ENCODE measurements around the gene FAM114A2.

Gene FAM114A2

GRCh38 chr5:153981905-153982605, 56.7 kb downstream of the FAM114A2 start:
- DNase-seq = no peak

- DNase-seq = no peak
Observed at GRCh38 chr5:153979028-153979783, 59.5 kb downstream of the FAM114A2 start.

- no peak for DNase-seq
Observed at GRCh38 chr5:153974813-153975163, 63.9 kb downstream of the FAM114A2 start.

- DNase-seq = no peak
Observed at GRCh38 chr5:153974131-153974812, 64.4 kb downstream of the FAM114A2 start.

GRCh38 chr5:153972240-153972639, 66.5 kb downstream of the FAM114A2 start:
- no peak for DNase-seq

GRCh38 chr5:153970496-153970895, 68.2 kb downstream of the FAM114A2 start:
- no peak for DNase-seq

- no peak for DNase-seq
Observed at GRCh38 chr5:153969563-153969895, 69.2 kb downstream of the FAM114A2 start.

GRCh38 chr5:153968761-153969562, 69.7 kb downstream of the FAM114A2 start:
- no peak for DNase-seq

- no peak for DNase-seq
Observed at GRCh38 chr5:153964880-153965645, 73.6 kb downstream of the FAM114A2 start.

GRCh38 chr5:153964191-153964879, 74.4 kb downstream of the FAM114A2 start:
- no peak for DNase-seq

GRCh38 chr5:153960269-153961215, 78.2 kb downstream of the FAM114A2 start:
- DNase-seq = no peak

GRCh38 chr5:153959134-153959957, 79.4 kb downstream of the FAM114A2 start:
- no peak for DNase-seq

- no peak for DNase-seq
Observed at GRCh38 chr5:153957205-153957604, 81.5 kb downstream of the FAM114A2 start.

- no peak for DNase-seq
Observed at GRCh38 chr5:153953411-153953810, 85.3 kb downstream of the FAM114A2 start.

- DNase-seq = no peak
Observed at GRCh38 chr5:153952893-153953292, 85.8 kb downstream of the FAM114A2 start.

- no peak for DNase-seq
Observed at GRCh38 chr5:153952057-153952456, 86.7 kb downstream of the FAM114A2 start.

- DNase-seq = no peak
Observed at GRCh38 chr5:153941265-153941664, 97.4 kb downstream of the FAM114A2 start.
